HG02642 (cell line): Measurements from ENCODE around the gene TNK1.

Source experiments
- ATAC-seq: cut with Tn5 transposase; IDR thresholded peaks from one replicate; pipeline ENCODE4 v1.9.1; 2021; ENCODE audit warnings: mild to moderate bottlenecking; ENCODE audit not compliant: unreplicated experiment, poor library complexity

TNK1 gene

DNA sequence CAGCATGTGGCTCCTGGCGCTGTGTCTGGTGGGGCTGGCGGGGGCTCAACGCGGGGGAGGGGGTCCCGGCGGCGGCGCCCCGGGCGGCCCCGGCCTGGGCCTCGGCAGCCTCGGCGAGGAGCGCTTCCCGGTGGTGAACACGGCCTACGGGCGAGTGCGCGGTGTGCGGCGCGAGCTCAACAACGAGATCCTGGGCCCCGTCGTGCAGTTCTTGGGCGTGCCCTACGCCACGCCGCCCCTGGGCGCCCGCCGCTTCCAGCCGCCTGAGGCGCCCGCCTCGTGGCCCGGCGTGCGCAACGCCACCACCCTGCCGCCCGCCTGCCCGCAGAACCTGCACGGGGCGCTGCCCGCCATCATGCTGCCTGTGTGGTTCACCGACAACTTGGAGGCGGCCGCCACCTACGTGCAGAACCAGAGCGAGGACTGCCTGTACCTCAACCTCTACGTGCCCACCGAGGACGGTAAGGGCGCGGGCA is 27.4 kb downstream of the TNK1 start:
- no peak for ATAC-seq

DNA sequence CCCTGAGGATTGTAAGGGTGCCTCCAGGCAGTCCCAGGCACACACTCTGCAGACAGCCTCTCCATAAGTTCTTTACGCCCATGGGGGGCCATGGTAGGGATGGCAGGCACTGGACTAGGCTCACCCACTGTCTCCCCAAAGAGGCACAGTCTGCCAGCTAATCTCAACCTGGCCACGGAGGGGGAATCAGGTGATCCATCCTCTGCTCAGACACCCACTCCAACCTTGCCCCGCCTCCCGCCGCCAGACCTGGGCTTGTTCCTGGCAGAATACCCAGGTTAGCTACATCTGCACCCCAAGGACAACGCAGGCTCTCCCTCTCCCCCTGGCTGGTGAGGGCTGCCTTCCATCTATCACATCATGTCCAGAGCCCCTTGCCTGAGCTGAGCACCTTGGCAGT is 28.0 kb downstream of the TNK1 start:
- ATAC-seq, result no peak

DNA sequence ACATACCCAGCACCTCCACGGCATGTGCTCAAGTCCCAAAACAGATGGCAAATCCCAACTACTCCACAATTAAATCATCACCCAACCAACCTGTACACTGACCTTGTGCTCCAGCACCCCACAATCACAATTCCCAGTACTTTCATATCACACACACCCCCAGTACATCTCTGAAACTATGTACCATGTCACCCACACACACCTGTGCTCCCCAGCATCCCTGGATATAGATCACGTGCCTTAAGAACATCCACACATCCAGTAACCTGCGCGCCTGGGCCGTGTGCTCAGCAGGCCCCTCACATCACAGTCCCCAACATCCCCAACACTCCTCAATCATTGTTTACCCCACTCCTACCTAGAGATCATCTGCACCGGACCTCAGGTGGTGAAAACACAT is 28.8 kb downstream of the TNK1 start:
- ATAC-seq, result no peak

DNA sequence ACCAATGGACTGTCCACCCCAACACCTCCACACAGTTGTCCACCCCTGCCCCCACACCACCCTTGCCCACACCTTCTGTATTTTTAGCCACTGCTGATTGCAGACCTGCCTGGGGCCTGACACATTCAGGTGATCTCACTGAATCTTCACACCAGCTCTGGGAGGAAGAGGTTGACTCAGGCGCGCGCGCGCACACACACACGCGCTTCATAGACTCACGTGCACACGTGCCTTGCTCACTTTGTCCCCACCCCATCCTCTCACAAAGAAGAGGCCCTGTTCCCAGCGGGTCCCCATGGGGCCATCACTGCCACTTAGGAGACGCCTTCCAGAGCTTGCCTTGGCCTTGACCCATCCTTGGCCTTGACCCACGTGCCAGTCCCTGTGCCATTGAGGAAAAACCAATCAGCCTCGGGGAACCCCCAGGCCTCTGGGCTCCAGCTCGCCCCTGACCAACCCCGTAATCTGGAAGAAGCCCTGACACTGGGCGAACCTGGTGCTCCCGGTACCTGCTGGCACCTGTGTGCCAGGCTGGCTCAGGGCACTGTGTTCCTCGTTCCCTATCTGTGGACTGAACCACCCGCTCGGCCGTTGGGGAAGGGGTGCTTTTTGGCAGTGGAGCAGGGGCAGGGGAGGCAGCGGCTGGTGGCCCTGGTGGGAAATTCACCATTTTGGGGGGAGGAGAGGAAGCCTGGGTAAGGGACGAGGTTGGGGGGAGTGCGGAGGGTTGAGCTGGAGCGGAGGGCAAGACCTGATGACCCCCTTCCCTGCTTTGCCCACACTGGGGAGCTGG is 29.9 kb downstream of the TNK1 start:
- no peak for ATAC-seq

DNA sequence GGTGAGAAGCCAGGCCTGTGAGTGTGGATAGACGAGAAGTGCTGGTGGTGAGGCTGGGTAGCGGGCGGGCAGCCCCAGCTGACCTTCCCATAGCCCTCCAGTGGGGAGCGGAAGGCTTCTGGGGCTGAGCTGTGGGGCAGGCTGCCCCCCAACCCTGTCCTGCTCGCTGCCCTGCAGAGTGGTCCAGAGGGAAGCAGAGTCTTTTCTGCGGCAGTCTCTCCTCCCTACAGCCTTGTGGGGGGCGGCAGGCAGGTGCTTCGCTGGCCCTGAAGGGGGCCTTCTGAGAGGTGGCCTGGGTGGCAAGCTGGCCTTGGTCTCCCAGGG is 30.5 kb downstream of the TNK1 start:
- no peak for ATAC-seq

DNA sequence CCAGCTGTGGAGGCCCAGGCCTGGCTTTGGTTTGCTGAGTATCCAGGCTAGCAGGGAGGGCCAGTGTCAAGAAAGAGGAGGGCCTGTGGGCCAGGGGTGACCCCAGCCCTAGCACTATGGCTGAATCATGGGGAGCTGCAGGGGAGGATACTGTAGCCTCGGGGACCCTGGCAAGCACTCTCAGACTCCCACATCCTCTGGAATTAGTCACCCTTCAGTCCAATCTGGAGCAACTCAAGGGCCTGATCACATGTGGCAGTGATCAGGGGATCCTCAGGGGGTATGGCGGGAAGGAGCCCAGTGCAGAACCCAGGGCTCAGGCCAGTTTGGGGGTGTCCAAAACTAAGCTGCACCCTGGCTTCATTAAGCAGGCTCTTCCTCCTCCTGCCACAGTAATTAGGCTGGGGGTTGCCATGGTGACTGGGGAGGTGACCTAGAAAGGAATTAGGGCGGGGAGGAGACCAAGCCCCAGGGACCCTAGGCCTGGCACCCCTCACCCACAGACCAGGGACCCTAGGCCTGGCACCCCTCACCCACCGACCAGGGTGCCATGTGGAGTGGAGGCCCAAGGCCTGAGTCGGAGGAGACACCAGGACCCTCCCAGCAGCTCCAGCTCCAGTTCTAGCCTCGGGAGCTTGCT is 32.6 kb downstream of the TNK1 start:
- ATAC-seq, result no peak

DNA sequence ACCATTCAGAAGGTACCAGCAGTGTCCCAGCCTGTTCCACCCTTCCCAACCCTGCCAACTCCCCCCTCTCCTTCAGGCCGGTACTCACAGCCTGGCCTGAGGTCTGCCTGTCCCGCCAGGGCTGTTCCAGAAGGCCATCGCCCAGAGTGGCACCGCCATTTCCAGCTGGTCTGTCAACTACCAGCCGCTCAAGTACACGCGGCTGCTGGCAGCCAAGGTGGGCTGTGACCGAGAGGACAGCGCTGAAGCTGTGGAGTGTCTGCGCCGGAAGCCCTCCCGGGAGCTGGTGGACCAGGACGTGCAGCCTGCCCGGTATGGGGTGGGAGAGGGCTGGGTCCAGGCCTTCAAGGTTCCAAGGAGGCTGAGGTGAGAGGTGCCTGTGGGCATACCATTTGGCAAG is 33.9 kb downstream of the TNK1 start:
- ATAC-seq, result no peak

DNA sequence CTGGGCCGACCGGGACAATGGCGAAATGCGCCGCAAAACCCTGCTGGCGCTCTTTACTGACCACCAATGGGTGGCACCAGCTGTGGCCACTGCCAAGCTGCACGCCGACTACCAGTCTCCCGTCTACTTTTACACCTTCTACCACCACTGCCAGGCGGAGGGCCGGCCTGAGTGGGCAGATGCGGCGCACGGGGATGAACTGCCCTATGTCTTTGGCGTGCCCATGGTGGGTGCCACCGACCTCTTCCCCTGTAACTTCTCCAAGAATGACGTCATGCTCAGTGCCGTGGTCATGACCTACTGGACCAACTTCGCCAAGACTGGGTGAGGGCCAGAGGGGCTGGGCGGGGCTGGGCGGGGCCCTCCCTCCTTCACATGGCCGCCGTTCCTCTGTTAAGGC is 34.9 kb downstream of the TNK1 start:
- no peak for ATAC-seq

DNA sequence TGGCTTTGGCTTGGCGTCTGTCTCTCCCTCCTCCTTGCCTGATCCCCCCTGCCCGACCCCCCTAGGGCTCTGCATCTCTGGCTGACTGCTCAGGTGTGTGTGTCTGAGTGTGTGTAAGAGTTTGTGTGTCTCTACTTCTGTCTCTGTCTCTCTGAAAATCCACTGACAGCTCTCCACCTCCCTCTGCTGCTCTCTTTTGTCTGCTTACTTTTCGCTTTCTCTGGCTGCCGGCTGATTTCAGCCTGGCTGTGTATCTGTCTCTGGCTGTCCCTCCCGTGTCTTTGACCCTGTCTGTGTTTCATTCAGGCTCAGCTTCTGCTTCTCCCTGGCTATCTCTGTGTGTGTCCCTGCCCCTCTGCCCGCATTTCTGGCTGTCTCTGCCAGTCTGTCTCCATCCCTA is 35.4 kb downstream of the TNK1 start:
- ATAC-seq, result no peak

DNA sequence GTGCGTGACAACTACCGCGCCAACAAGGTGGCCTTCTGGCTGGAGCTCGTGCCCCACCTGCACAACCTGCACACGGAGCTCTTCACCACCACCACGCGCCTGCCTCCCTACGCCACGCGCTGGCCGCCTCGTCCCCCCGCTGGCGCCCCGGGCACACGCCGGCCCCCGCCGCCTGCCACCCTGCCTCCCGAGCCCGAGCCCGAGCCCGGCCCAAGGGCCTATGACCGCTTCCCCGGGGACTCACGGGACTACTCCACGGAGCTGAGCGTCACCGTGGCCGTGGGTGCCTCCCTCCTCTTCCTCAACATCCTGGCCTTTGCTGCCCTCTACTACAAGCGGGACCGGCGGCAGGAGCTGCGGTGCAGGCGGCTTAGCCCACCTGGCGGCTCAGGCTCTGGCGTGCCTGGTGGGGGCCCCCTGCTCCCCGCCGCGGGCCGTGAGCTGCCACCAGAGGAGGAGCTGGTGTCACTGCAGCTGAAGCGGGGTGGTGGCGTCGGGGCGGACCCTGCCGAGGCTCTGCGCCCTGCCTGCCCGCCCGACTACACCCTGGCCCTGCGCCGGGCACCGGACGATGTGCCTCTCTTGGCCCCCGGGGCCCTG is 36.3 kb downstream of the TNK1 start:
- ATAC-seq, result no peak

DNA sequence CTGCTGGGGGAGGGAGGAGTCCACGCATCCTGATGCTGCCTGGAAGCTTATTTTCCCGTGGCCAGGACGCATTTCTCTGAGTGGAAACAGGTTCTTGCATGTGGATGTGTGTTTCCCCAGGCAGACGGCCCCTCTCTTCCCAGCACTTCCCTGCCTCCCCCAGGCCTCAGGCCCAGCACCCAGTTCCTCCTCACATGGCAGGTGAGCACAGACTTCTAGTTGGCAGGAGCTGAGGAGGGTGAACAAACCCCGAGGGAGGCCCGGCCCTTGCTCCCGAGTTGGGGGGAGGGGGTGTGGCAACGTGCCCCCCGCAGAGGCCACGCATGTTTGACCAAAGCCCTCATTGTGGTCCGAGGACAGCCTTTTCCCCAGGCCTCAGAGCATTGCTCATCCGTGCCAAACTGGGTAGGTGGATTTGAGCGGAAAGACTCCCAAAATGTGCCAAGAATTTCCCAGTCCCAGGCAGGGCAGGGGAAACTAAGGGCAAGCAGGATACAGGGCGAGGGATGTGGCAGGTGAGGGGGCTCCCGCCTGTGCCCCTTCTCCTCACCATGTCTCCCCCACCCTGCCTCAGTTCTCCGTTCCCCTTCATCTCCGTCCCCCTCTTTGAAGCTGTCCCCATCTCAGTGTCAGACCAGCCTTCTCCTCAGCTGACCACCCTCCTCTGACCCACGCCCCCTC is 37.7 kb downstream of the TNK1 start:
- no peak for ATAC-seq

DNA sequence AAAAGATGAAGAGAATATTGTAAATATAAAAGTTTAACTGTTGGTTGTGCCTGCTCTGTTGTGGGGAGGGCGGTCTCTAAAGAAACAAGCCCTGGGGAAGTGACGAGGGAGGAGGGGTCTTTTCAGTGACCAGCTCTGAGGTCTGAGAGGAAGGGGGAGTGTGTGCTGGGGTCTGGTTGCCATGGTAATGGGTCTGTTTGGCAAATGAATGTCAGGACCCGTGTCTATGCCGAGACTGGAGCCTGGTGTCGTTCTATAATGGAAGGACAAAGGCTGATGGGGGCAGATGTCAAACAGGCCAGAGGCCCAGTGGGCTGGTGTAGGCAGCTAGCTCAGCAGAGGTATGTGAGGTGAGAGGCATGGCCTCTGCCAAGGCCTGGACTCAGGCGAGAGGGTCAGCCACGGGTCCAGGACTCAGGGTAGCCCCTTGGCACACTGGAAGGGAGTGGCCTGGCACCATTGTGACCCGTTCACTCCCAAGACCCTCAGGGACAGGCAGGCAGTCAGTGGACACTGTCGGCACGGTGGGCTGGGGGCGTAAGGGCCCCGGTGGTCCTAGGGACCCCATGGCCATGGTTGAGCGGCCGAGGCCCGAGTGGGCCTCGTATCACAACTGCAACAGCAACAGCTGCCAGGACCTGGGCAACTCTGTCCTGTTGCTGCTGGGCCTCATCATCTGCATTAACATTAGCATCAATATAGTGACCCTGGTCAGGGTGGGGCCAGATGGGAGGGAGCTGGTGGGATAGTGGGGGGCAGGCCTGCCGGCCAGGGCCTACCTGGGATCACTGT is 39.1 kb downstream of the TNK1 start, which contains the start of gene SPEM1:
Gene SPEM1, plus strand, starts transcription at position 506 of the 792 bp plus-strand sequence. Its CDS starts 61 bp downstream, at position 567.
- no peak for ATAC-seq

DNA sequence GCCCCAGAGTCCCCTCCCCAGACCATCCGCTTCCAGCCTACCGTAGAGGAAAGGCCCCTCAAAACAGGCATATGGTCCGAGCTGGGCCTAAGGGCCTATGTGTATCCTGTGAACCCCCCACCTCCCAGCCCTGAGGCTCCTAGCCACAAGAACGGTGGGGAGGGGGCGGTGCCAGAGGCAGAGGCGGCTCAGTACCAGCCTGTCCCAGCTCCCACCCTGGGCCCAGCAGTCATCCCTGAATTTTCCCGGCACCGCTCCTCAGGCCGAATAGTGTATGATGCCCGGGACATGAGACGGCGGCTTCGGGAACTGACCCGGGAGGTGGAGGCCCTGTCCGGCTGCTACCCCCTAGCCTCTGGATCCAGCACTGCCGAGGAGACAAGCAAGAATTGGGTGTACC is 40.3 kb downstream of the TNK1 start:
- ATAC-seq, result no peak

DNA sequence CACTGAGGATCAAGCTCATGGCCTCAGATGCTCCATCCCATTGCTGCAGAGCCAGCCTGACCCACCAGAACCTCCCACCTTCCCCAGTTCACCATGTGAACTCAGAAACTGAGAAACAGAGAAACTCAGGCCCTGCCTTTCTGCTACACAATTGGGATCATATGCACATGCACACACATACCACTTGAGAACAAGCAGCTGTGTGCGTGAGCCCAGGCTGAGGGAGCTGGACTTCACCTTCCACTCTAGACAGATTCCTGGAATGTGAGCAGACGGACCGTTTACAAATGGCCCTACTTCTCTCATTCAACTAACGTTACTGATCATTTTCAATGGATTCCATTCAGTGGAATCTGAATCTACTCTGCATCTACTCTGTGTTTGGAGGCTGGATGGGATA is 42.8 kb downstream of the TNK1 start:
- ATAC-seq, result no peak

DNA sequence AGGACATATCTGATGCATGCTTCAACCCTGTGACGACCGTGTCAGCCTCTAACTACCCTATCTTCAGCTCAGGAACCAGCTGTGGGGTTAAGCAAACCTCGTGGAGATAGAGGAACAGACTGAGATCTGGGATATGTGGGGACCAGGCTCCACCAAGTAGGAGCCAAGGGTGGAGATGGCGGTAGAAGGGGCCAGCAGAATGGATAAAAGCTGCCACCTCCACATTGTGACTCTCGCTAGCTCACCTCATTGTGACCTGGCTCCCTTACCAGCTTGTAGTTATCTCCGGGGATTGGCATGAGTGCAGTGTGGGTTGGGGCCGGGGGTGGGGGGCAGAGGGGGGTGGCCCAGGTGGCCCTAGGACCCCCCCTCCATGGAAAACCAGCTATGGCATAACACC is 44.4 kb downstream of the TNK1 start, which contains the start of gene SPEM2:
Gene SPEM2, plus strand, starts transcription at position 301 of the 400 bp plus-strand sequence. Its CDS starts 73 bp downstream, at position 374.
- ATAC-seq, result no peak

DNA sequence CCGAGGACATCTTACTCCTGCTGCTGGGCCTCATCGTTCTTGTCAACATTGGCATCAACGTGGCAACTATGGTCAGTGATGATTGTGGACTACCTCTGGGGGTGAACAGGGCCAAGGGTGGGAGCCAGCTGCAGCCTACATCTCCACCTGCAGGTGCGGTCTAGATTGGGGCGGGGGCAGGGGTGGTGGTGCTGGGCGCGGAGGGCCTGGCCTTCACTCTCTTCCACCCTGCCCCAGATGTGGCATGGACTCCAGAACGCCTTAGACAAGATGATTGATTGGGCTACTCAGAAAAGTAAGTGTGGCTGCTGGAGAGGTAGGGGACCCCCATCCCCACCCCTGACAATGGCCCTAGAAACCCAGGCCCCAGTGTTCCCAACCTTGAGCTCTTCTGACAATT is 44.9 kb downstream of the TNK1 start:
- no peak for ATAC-seq

DNA sequence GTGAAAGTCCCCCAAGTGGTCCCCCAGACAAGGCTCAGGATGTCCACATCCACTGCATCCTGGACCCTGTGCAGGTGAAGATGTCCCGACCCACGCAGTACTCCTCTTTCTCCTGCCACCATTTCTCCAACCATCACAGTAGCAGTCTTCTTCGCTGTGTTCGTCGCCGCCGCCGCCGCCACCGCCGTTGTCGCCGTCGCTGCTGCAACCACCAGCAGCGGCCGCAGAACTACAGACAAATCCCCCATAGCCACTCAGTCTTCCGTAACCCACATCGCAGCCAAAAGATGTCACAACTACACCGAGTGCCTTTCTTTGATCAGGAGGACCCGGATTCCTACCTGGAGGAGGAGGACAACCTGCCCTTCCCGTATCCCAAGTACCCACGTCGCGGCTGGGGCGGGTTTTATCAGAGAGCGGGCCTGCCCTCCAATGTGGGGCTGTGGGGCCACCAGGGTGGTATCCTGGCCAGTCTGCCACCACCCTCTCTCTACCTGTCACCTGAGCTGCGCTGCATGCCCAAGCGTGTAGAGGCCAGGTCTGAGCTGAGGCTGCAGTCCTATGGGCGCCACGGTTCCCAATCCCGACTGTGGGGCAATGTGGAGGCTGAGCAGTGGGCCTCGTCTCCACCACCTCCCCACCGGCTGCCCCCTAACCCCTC is 45.4 kb downstream of the TNK1 start:
- no peak for ATAC-seq

DNA sequence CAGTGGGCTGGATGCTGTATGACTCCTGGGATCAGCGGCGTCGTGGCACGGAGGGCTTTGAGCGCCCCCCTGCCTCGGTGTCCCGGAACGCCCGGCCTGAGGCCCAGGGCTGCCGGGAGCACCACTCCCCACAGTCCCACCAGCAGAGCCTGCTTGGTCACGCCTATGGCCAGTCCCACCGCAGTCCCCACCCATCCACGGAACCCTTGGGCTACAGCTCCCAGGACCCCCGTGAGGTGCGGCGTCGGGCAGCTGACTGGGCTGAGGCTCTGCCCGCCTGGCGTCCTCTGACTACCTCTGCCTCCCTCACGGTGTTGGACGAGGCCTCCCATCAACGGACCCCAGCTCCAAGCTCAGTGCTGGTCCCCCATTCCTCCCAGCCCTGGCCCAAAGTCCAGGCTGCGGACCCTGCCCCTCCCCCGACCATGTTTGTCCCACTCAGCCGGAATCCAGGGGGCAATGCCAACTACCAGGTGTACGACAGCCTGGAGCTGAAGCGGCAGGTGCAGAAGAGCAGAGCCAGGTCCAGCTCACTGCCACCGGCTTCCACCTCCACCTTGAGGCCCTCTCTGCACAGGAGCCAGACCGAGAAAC is 46.1 kb downstream of the TNK1 start:
- no peak for ATAC-seq

DNA sequence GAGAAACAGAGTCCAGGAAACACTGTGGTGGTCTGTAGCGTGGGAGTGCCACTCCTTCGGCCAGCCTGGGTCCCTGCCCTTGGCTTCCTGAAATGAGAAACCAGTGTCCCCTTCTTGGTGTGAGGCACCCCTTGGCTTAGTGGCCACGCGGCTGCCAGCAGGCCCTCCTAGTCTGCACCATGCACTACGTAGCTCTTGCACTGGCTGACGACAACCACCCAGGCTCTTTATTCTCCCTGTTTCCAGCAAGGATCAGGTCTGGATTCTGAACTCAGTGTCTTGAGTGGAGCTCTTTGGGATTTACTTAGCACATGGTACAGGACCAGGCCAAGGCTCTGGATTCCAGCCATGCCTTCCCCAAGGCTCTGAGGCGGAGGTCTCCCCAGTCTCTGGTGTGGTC is 46.7 kb downstream of the TNK1 start:
- ATAC-seq, result no peak
